ENCODE measurements around the gene MACROD2.

The MACROD2 gene

DNA sequence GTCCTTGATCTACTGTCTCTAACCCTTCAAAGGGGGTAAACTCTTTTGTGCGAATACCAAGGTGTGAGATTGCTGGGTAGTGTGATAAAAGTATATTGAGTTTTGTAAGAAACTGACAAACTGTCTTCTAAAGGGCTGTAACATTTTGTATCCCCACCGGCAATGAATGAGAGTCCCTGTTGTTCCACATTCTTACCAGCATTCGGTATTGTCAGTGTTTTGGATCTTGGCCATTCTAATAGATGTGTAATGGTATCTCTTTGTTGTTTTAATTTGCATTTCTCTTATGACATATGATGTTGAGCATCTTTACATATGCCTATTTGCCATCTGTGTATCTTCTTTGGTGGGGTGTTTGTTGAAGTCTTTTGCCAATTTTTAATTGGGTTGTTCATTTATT lies 1487.2 kb downstream of the MACROD2 start (continued):
- TF ChIP-seq BACH2 (CRISPR knock-in tag; IDR thresholded peaks at IDR 0.05; ENCODE audit: borderline replicate concordance) (no peak), GLIS3 (CRISPR knock-in tag; IDR thresholded peaks at IDR 0.05) (no peak), ZNF70 (CRISPR knock-in tag; IDR thresholded peaks at IDR 0.05) (no peak), ZNF565 (CRISPR knock-in tag; conservative IDR thresholded peaks at IDR 0.05; ENCODE audit: low read depth) (no peak), ZNF8 (CRISPR knock-in tag; IDR thresholded peaks at IDR 0.05) (no peak), ARNTL (CRISPR knock-in tag; IDR thresholded peaks at IDR 0.05; ENCODE audit: borderline replicate concordance, low read depth) (no peak), ZC3H10 (CRISPR knock-in tag; IDR thresholded peaks at IDR 0.05) (no peak), POU6F1 (CRISPR knock-in tag; IDR thresholded peaks at IDR 0.05; ENCODE audit: borderline replicate concordance, low read depth) (no peak), ZFP30 (CRISPR knock-in tag; IDR thresholded peaks at IDR 0.05) (no peak), PPARA (CRISPR knock-in tag; IDR thresholded peaks at IDR 0.05; ENCODE audit: borderline replicate concordance) (no peak), ISL1 (CRISPR knock-in tag; IDR thresholded peaks at IDR 0.05) (no peak), ZFP3 (CRISPR knock-in tag; IDR thresholded peaks at IDR 0.05) (no peak)

GRCh38 chr20:15485519-15485918 lies 1490.2 kb downstream of the MACROD2 start:
- no peak for TF ChIP-seq ZNF565 (CRISPR knock-in tag; conservative IDR thresholded peaks at IDR 0.05; ENCODE audit: low read depth)
- TF ChIP-seq ISL1 (CRISPR knock-in tag; IDR thresholded peaks at IDR 0.05): peak; percentile 47
- ATAC-seq: peak; percentile 62

- TF ChIP-seq TCF4 (CRISPR knock-in tag; IDR thresholded peaks at IDR 0.05; ENCODE audit: borderline replicate concordance) (no peak), ZFP30 (CRISPR knock-in tag; IDR thresholded peaks at IDR 0.05) (no peak), POU6F1 (CRISPR knock-in tag; IDR thresholded peaks at IDR 0.05; ENCODE audit: borderline replicate concordance, low read depth) (no peak), ZFP3 (CRISPR knock-in tag; IDR thresholded peaks at IDR 0.05) (no peak), CSRNP3 (CRISPR knock-in tag; IDR thresholded peaks at IDR 0.05) (peak; percentile 51; the same call in 1 of the 2 replicates), PPARA (CRISPR knock-in tag; IDR thresholded peaks at IDR 0.05; ENCODE audit: borderline replicate concordance) (no peak), ISL1 (CRISPR knock-in tag; IDR thresholded peaks at IDR 0.05) (peak; percentile 60; the same call in 1 of the 2 replicates)
- TF ChIP-seq, protein P1, sequence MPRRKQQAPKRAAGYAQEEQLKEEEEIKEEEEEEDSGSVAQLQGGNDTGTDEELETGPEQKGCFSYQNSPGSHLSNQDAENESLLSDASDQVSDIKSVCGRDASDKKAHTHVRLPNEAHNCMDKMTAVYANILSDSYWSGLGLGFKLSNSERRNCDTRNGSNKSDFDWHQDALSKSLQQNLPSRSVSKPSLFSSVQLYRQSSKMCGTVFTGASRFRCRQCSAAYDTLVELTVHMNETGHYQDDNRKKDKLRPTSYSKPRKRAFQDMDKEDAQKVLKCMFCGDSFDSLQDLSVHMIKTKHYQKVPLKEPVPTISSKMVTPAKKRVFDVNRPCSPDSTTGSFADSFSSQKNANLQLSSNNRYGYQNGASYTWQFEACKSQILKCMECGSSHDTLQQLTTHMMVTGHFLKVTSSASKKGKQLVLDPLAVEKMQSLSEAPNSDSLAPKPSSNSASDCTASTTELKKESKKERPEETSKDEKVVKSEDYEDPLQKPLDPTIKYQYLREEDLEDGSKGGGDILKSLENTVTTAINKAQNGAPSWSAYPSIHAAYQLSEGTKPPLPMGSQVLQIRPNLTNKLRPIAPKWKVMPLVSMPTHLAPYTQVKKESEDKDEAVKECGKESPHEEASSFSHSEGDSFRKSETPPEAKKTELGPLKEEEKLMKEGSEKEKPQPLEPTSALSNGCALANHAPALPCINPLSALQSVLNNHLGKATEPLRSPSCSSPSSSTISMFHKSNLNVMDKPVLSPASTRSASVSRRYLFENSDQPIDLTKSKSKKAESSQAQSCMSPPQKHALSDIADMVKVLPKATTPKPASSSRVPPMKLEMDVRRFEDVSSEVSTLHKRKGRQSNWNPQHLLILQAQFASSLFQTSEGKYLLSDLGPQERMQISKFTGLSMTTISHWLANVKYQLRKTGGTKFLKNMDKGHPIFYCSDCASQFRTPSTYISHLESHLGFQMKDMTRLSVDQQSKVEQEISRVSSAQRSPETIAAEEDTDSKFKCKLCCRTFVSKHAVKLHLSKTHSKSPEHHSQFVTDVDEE (CRISPR knock-in tag; IDR thresholded peaks at IDR 0.05): no peak
- ATAC-seq: peak; percentile 50; the same call in 2 of the 3 replicates
Measured at GRCh38 chr20:15487030-15487429, 1491.7 kb downstream of the MACROD2 start.

DNA sequence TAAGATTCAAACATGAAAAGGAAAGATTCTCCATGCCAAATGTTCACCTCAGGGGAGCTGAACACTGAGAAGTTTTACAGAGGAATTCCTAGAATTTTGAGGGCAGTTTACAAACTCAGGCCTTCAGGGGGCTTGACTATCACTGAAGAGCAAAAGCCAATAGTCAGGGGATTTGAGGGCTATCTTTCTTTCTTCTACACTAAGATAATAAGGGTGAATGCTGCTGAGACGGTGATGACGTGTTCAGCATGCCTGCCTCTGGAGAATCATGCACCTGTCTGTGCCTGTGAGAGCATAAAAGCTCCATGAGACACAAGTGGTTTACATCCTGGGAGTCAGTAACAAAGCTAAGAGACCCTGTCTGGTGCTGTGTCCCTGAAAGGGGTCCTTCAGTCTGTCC lies 1492.4 kb downstream of the MACROD2 start:
- no peak for ATAC-seq
- TF ChIP-seq SNAI2 (CRISPR knock-in tag; IDR thresholded peaks at IDR 0.05) (no peak), ZNF8 (CRISPR knock-in tag; IDR thresholded peaks at IDR 0.05) (no peak)
- TF ChIP-seq, protein P2, sequence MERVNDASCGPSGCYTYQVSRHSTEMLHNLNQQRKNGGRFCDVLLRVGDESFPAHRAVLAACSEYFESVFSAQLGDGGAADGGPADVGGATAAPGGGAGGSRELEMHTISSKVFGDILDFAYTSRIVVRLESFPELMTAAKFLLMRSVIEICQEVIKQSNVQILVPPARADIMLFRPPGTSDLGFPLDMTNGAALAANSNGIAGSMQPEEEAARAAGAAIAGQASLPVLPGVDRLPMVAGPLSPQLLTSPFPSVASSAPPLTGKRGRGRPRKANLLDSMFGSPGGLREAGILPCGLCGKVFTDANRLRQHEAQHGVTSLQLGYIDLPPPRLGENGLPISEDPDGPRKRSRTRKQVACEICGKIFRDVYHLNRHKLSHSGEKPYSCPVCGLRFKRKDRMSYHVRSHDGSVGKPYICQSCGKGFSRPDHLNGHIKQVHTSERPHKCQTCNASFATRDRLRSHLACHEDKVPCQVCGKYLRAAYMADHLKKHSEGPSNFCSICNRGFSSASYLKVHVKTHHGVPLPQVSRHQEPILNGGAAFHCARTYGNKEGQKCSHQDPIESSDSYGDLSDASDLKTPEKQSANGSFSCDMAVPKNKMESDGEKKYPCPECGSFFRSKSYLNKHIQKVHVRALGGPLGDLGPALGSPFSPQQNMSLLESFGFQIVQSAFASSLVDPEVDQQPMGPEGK (CRISPR knock-in tag; IDR thresholded peaks at IDR 0.05; ENCODE audit: borderline replicate concordance): no peak
- TF ChIP-seq, protein P1 (CRISPR knock-in tag; IDR thresholded peaks at IDR 0.05): no peak
